Measurements from ENCODE around the gene FAM83B. TPM values are rescaled to one million over a fixed set of nuclear protein-coding genes. Genes with fewer than 3 reads are reported as not detected.
"Not testable (repeated sequence)": the region's sequence is repeated elsewhere in the genome, so short reads cannot be mapped to it uniquely, and the experiment has no call there.

The FAM83B gene
- polyA plus RNA-seq, 1 donor from 2014 or later: not detected

GRCh38 chr6:54876871-54877270 lies 30.3 kb downstream of the FAM83B start:
- H3K9me3 Mint-ChIP-seq: no peaks in the 10 kb centered on the region
- H3K4me1 Mint-ChIP-seq: no peaks in the 10 kb centered on the region
- no peak overlapping the region for H3K4me3 Mint-ChIP-seq
- no peak overlapping the region for H3K27ac Mint-ChIP-seq
- H3K27me3 Mint-ChIP-seq: no peaks in the 10 kb centered on the region
- H3K36me3 Mint-ChIP-seq: no peaks in the 10 kb centered on the region

DNA sequence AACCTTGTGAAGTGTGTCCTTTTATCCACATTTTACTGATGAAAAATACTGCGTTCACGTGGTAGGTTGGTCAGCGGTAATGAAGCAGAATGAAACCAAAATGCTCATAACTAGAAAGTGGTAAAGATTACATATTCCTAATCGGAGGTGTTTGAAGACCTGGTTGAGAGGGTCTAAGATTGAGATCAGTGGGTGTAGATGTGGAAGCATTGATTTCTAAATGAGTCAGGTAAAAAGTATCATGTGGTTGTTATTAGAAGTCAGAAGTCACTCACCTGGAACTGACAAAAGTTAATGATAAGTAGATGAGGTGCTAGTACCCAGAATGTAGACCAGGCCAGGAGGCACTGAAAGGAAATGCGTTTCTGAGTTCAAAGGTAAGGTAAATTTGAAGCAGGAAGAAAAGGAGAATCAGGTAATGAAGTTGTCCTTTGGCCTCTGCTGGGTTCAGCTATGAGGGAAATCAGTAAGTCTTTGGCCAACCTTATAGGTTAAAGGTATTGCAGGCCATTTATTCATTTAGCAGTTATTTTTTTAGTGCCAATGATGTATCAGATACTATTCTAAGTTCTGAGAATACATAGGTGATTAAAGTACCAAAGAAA lies 31.2 kb downstream of the FAM83B start:
- H3K27me3 Mint-ChIP-seq: no peaks in the 10 kb centered on the region
- no peaks in the 10 kb centered on the region for H3K36me3 Mint-ChIP-seq
- no peak overlapping the region for H3K4me3 Mint-ChIP-seq

DNA sequence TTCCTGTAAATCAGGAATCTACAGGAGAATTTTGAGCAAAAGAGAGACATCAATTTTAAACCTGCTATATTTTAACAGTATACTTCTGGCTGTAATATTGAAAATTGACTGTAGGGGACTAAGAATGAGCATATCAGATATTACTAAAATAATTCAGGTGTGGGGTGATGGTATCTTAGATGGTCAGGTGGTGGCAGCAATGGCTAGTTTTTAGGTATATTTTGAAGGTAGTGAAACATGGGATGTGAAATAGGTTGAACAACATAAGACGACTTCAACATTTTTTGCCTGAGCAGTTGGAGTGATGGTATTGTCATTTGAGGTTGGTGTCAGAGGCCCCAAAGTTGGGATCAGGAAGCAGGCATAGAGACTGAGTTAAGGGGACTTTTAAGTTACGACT lies 32.1 kb downstream of the FAM83B start:
- no peaks in the 10 kb centered on the region for H3K36me3 Mint-ChIP-seq
- H3K9me3 Mint-ChIP-seq: peaks cover 2 to 3% (median 2%) of the 10 kb centered on the region in 3 donors
- no peak overlapping the region for H3K27ac Mint-ChIP-seq
- H3K27me3 Mint-ChIP-seq: no peaks in the 10 kb centered on the region
- H3K4me3 Mint-ChIP-seq: no peak overlapping the region
- H3K4me1 Mint-ChIP-seq: no peaks in the 10 kb centered on the region

More for the DNA sequence above, 31.2 kb downstream of the FAM83B start:
- peaks cover 2 to 3% (median 2%) of the 10 kb centered on the region in 3 donors for H3K9me3 Mint-ChIP-seq
- no peak overlapping the region for H3K27ac Mint-ChIP-seq
- H3K4me1 Mint-ChIP-seq: no peaks in the 10 kb centered on the region

GRCh38 chr6:54879188-54879985 lies 32.8 kb downstream of the FAM83B start:
- no peak overlapping the region for H3K27ac Mint-ChIP-seq
- no peak overlapping the region for H3K4me3 Mint-ChIP-seq
- H3K27me3 Mint-ChIP-seq: no peaks in the 10 kb centered on the region
- H3K36me3 Mint-ChIP-seq: no peaks in the 10 kb centered on the region
- H3K4me1 Mint-ChIP-seq: no peaks in the 10 kb centered on the region
- peaks cover 2 to 3% (median 2%) of the 10 kb centered on the region in 3 donors for H3K9me3 Mint-ChIP-seq

DNA sequence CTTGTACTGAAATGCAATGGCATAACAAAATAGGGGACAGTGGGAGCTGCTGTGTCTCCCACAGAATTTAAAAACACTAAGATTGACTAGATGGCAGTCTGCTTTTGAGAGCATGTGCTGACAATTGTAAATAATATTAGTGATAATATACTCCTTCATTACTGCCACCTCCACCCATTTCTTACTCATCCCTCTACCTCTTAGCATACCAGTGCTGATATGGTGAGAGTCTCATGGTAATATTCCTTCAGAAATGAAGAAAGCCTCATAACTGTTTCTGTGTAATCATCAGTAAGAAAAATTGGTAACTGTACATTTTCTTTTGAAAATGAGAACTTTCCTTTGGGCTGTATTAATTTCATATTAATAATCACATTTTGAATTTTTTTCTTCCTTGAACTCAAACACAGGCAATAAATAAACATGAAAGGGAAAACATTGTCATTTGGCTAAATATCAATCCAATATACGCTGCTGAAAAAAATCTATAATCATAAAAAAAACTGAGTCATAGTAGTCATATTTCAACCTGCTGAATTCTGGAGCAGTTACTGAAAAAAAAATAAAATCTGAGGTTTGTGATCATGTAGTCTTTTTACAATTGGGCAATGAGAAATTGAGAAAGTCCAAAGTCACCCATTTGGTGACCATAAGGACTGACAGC lies 34.6 kb downstream of the FAM83B start:
- Mint-ChIP-seq H3K4me3 (no peak overlapping the region), H3K27me3 (no peaks in the 10 kb centered on the region), H3K4me1 (no peaks in the 10 kb centered on the region), H3K27ac (no peak overlapping the region), H3K9me3 (peaks cover 2 to 4% (median 3%) of the 10 kb centered on the region in 3 donors), H3K36me3 (no peaks in the 10 kb centered on the region)

GRCh38 chr6:54881891-54882290 lies 35.3 kb downstream of the FAM83B start:
- H3K4me1 Mint-ChIP-seq, H3K36me3 Mint-ChIP-seq, H3K4me3 Mint-ChIP-seq, H3K27ac Mint-ChIP-seq, H3K9me3 Mint-ChIP-seq, H3K27me3 Mint-ChIP-seq: not testable (repeated sequence)

DNA sequence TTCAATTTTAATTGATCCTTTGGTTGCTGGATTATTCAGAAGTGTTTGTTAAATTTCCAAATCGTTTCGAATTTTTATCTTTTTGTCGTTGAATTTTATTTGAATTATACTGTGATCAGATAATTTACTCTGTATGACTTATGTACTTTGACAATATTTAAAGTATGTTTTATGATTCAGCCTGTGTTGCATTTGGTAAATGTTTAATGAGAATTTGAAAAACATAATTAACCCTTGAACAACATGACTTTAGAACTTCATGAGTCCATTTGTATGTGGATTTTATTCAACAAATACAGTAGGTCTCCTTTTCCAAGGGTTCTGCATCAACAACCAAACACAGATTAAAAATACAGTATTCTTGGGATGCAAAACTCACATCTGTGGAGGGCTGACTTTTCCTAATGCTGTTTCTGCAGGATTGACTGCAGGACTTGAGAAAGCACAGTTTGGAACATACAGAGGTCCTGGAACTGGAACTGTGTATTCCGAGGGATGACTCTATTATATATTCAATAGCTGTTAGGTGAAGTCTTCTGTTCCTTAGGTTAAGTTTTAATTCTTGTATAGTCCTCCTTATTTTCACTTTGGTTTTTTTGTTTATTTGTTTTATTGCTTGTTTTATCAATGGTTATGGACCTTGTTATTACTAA lies 40.5 kb downstream of the FAM83B start:
- Mint-ChIP-seq H3K36me3 (no peaks in the 10 kb centered on the region), H3K27ac (no peak overlapping the region), H3K27me3 (no peaks in the 10 kb centered on the region), H3K4me1 (peaks cover 0 to 1% (median 0%) of the 10 kb centered on the region in 3 donors), H3K4me3 (no peak overlapping the region), H3K9me3 (peaks cover 1 to 6% (median 3%) of the 10 kb centered on the region in 3 donors)

GRCh38 chr6:54891536-54891935 lies 45.0 kb downstream of the FAM83B start:
- H3K4me3 Mint-ChIP-seq: no peak overlapping the region
- no peaks in the 10 kb centered on the region for H3K36me3 Mint-ChIP-seq
- peaks cover 0 to 4% (median 2%) of the 10 kb centered on the region in 3 donors for H3K9me3 Mint-ChIP-seq
- no peaks in the 10 kb centered on the region for H3K27me3 Mint-ChIP-seq
- no peak overlapping the region for H3K27ac Mint-ChIP-seq
- peaks cover 0 to 1% (median 0%) of the 10 kb centered on the region in 3 donors for H3K4me1 Mint-ChIP-seq

GRCh38 chr6:54892831-54893230 lies 46.3 kb downstream of the FAM83B start:
- no peak overlapping the region for H3K4me3 Mint-ChIP-seq
- H3K27ac Mint-ChIP-seq: no peak overlapping the region
- peaks cover 0 to 4% (median 2%) of the 10 kb centered on the region in 3 donors for H3K9me3 Mint-ChIP-seq
- H3K4me1 Mint-ChIP-seq: peaks cover 0 to 1% (median 0%) of the 10 kb centered on the region in 3 donors
- no peaks in the 10 kb centered on the region for H3K27me3 Mint-ChIP-seq
- H3K36me3 Mint-ChIP-seq: no peaks in the 10 kb centered on the region

- Mint-ChIP-seq H3K27ac (no peak overlapping the region), H3K4me1 (peaks cover 0 to under 1% (median 0%) of the 10 kb centered on the region in 3 donors), H3K27me3 (no peaks in the 10 kb centered on the region), H3K4me3 (no peak overlapping the region), H3K9me3 (peaks cover 0 to 2% (median 2%) of the 10 kb centered on the region in 3 donors), H3K36me3 (no peaks in the 10 kb centered on the region)
These were observed 47.2 kb downstream of the FAM83B start for GRCh38 chr6:54893818-54894217.

- Mint-ChIP-seq H3K9me3 (peaks cover 0 to 2% (median 0%) of the 10 kb centered on the region in 3 donors), H3K27me3 (no peaks in the 10 kb centered on the region), H3K4me1 (no peaks in the 10 kb centered on the region), H3K4me3 (no peak overlapping the region), H3K36me3 (no peaks in the 10 kb centered on the region), H3K27ac (no peak overlapping the region)
These were observed 49.7 kb downstream of the FAM83B start for GRCh38 chr6:54896302-54896701.

DNA sequence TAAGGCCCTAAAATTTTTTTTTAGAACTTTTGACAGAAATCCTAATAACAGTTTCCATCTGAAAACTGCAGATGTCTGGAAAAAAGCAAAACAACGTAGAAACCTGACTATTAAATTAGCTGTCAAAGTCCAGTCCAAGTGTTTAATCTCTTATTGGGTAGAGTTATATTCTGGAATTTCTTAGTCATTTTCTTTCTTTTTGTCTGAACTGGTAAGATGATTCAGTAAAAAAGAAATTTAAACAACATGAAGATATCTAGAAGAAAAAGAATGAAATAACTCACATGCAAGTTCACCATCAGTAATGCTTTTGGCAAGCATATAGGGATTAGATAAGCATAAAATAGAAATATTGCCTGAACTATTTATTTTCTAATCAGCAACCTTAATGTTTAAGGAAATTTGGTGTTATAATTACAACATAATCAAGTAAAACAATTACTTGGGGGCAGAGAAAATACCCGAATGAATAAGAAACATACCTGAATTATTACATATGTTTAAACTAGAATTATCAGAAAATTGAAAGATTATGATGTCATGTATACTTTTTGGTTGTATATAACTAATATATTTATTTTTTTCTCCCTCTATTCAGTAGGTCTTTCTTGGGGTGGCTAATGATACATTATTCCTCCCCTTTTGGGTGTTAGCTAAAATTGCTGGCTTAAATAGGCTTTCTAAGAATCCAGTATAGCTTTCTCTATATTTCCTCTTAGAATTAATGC lies 51.1 kb downstream of the FAM83B start:
- Mint-ChIP-seq H3K4me1 (no peaks in the 10 kb centered on the region), H3K27me3 (no peaks in the 10 kb centered on the region), H3K4me3 (no peak overlapping the region), H3K9me3 (peaks cover 0 to 4% (median 2%) of the 10 kb centered on the region in 3 donors), H3K36me3 (no peaks in the 10 kb centered on the region), H3K27ac (no peak overlapping the region)

DNA sequence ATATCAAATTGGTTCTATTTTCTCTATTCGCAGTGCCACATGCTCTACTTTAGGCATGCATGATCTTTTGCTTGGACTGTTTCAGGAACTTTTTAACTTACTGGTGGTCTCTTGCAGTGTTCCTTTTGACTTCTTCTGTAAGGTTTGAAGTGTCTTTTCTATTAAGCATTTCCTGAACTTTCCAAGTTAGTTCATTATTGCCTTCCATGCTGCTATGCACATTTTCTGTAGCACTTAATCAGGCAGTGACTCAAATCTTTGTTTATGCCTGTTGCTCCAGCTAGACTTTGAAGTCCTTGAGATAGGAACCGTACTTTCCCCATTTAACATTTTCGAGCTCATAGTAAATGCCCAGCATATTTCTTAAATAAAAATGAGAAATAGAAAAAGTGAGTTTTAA lies 52.2 kb downstream of the FAM83B start:
- H3K4me1 Mint-ChIP-seq: no peaks in the 10 kb centered on the region
- no peak overlapping the region for H3K27ac Mint-ChIP-seq
- no peaks in the 10 kb centered on the region for H3K27me3 Mint-ChIP-seq
- H3K4me3 Mint-ChIP-seq: no peak overlapping the region
- H3K36me3 Mint-ChIP-seq: no peaks in the 10 kb centered on the region
- peaks cover 0 to 4% (median 2%) of the 10 kb centered on the region in 3 donors for H3K9me3 Mint-ChIP-seq

DNA sequence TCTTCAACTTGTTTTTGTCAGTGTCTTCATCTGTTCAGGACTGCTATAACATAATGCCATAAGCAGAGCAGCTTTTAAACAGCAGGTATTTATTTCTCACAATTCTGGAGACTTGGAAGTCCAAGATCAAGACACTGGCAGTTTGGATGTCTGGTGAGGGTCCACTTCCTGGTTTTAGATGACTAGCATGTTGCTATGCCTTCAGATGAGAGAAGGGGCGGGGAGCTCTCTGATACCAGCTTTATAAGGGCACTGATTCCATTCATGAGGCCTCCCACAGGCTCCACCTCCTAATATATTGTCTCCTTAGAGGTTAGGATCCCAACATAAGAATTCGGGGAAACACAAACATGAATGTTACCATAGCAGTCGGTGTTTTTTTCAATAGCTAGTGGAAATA lies 52.9 kb downstream of the FAM83B start:
- H3K9me3 Mint-ChIP-seq: peaks cover 0 to 4% (median 2%) of the 10 kb centered on the region in 3 donors
- no peaks in the 10 kb centered on the region for H3K4me1 Mint-ChIP-seq
- no peaks in the 10 kb centered on the region for H3K36me3 Mint-ChIP-seq
- H3K27ac Mint-ChIP-seq: no peak overlapping the region
- no peaks in the 10 kb centered on the region for H3K27me3 Mint-ChIP-seq
- no peak overlapping the region for H3K4me3 Mint-ChIP-seq

Measured in IgD-negative memory B cell (primary cell).